Gastrocnemius medialis (tissue), 4 donors: ENCODE results near the gene ZNF638.

Experiments used
- POLR2A ChIP-seq, 2 donors: fragments of 450-650 bp; IDR thresholded peaks; one replicate each; pipeline ENCODE4 v1.6.1; 2017; ENCODE audit warnings: antibody characterized with exemption in 2 of 2, mild to moderate bottlenecking in 2 of 2, moderate library complexity in 2 of 2
- TF ChIP-seq, protein P1 (sequence below), 5 experiments: fragments of 450-650 bp in 3 of 5; fragments of 200-600 bp in 2 of 5; sonication (generic) in 2 of 5; IDR thresholded peaks in 4 of 5; conservative IDR thresholded peaks in 1 of 5; 1 replicate in 4 of 5; 2 replicates in 1 of 5; pipeline ENCODE4 v1.5.1; 2016 to 2019; ENCODE audit warnings: antibody characterized with exemption in 5 of 5, mild to moderate bottlenecking in 3 of 5, moderate library complexity in 3 of 5

DNA sequence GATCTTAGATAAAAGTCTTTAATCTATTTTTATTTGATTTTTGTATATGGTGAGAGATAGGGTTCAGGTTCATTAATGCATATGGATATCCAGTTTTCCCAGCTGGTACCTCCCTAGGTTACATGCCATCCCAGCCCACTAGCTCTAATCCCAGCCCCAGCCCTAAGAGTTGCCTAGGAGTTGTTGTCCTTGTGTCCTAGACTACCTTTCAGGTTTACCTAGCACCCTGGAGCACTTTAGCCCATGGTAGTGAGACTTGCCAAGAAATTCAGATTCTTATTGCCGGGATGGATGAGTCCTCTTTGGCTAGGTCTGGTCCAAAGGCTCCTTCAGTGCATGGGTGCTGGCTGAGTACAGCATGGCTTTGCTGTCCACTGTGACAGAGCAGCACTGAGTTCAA is 40.5 kb downstream of the ZNF638 start:
- TF ChIP-seq, protein P1, sequence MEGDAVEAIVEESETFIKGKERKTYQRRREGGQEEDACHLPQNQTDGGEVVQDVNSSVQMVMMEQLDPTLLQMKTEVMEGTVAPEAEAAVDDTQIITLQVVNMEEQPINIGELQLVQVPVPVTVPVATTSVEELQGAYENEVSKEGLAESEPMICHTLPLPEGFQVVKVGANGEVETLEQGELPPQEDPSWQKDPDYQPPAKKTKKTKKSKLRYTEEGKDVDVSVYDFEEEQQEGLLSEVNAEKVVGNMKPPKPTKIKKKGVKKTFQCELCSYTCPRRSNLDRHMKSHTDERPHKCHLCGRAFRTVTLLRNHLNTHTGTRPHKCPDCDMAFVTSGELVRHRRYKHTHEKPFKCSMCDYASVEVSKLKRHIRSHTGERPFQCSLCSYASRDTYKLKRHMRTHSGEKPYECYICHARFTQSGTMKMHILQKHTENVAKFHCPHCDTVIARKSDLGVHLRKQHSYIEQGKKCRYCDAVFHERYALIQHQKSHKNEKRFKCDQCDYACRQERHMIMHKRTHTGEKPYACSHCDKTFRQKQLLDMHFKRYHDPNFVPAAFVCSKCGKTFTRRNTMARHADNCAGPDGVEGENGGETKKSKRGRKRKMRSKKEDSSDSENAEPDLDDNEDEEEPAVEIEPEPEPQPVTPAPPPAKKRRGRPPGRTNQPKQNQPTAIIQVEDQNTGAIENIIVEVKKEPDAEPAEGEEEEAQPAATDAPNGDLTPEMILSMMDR (IDR thresholded peaks at IDR 0.05 in 4 of 5, conservative IDR thresholded peaks at IDR 0.05 in 1 of 5), result no peak
- no peak for TF ChIP-seq POLR2A (IDR thresholded peaks at IDR 0.05)
